ENCODE results near the gene GGT7. TPM values are rescaled to one million over a fixed set of nuclear protein-coding genes. Genes with fewer than 3 reads are reported as not detected.
A peak's percentile ranks its signal among the peaks of the same experiment; 100 is the strongest.

Gene GGT7
- total RNA-seq, 1 experiment from 2014 or later = 1.5 TPM

- Histone ChIP-seq H3K9ac (ENCODE audit: low read length) (no peak overlapping the region), H3K36me3 (ENCODE audit: low read depth, low read length) (no peaks in the 10 kb centered on the region), H3K79me2 (ENCODE audit: low read length) (peaks cover 18% of the 10 kb centered on the region), H3K4me1 (ENCODE audit: insufficient read depth, low read length) (peaks cover 24% of the 10 kb centered on the region), H3K9me3 (ENCODE audit: low read length) (no peaks in the 10 kb centered on the region), H2AFZ (ENCODE audit: low read length) (no peak overlapping the region), H3K9me2 (replicated peaks; ENCODE audit: low read length) (no peaks in the 10 kb centered on the region), H3F3A (ENCODE audit: low read length, unreplicated experiment) (no peaks in the 10 kb centered on the region), H4K20me1 (ENCODE audit: low read length) (no peaks in the 10 kb centered on the region), H3K4me3 (ENCODE audit: low read length) (no peak overlapping the region), H3K27me3 (ENCODE audit: low read length) (no peaks in the 10 kb centered on the region), H3K4me2 (ENCODE audit: low read length) (no peak overlapping the region), H3K27ac (ENCODE audit: low read length) (no peak overlapping the region)
- intact Hi-C loops (cut with micrococcal nuclease) = no loop called here
- TF ChIP-seq EZH2phosphoT487 (IDR thresholded peaks at IDR 0.05; ENCODE audit: borderline replicate concordance, low read length) (no peak), CTCF (conservative IDR thresholded peaks at IDR 0.05; ENCODE audit: low read depth, low read length) (no peak), EZH2 (IDR thresholded peaks at IDR 0.05; ENCODE audit: low read length, unreplicated experiment) (no peak)
- CTCF ChIA-PET = no interaction called here
- BruUV-seq (replicated peaks) = no TSS peak
- DNase-seq (no peak), ATAC-seq (no peak)
- POLR2A ChIA-PET (ENCODE audit: unreplicated experiment) = no interaction called here
These were observed 22.1 kb upstream of the GGT7 start for GRCh38 chr20:34894723-34895122.

- Histone ChIP-seq H4K20me1 (ENCODE audit: low read length) (no peaks in the 10 kb centered on the region), H3K36me3 (ENCODE audit: low read depth, low read length) (no peaks in the 10 kb centered on the region), H3K9me2 (replicated peaks; ENCODE audit: low read length) (no peaks in the 10 kb centered on the region), H3K27me3 (ENCODE audit: low read length) (no peaks in the 10 kb centered on the region), H3K4me1 (ENCODE audit: insufficient read depth, low read length) (peaks cover 24% of the 10 kb centered on the region), H3K27ac (ENCODE audit: low read length) (no peak overlapping the region), H3K4me2 (ENCODE audit: low read length) (no peak overlapping the region), H3K4me3 (ENCODE audit: low read length) (no peak overlapping the region), H3K9ac (ENCODE audit: low read length) (no peak overlapping the region), H3K9me3 (ENCODE audit: low read length) (no peaks in the 10 kb centered on the region), H3F3A (ENCODE audit: low read length, unreplicated experiment) (no peaks in the 10 kb centered on the region), H2AFZ (ENCODE audit: low read length) (no peak overlapping the region), H3K79me2 (ENCODE audit: low read length) (peaks cover 18% of the 10 kb centered on the region)
- DNase-seq = no peak
- CTCF ChIA-PET = no interaction called here
- no TSS peak for BruUV-seq (replicated peaks)
- no peak for ATAC-seq
- TF ChIP-seq EZH2phosphoT487 (IDR thresholded peaks at IDR 0.05; ENCODE audit: borderline replicate concordance, low read length) (no peak), EZH2 (IDR thresholded peaks at IDR 0.05; ENCODE audit: low read length, unreplicated experiment) (no peak)
- intact Hi-C loops (cut with micrococcal nuclease) = no loop called here
- POLR2A ChIA-PET (ENCODE audit: unreplicated experiment) = no interaction called here
These were observed 20.0 kb upstream of the GGT7 start for GRCh38 chr20:34892671-34893070.

- Histone ChIP-seq H3K27ac (ENCODE audit: low read length) (peak overlapping the region; percentile 64), H2AFZ (ENCODE audit: low read length) (no peak overlapping the region), H3K4me1 (ENCODE audit: insufficient read depth, low read length) (peaks cover 24% of the 10 kb centered on the region), H4K20me1 (ENCODE audit: low read length) (no peaks in the 10 kb centered on the region), H3K9ac (ENCODE audit: low read length) (no peak overlapping the region), H3K4me3 (ENCODE audit: low read length) (no peak overlapping the region), H3K9me3 (ENCODE audit: low read length) (no peaks in the 10 kb centered on the region), H3F3A (ENCODE audit: low read length, unreplicated experiment) (no peaks in the 10 kb centered on the region), H3K36me3 (ENCODE audit: low read depth, low read length) (no peaks in the 10 kb centered on the region), H3K79me2 (ENCODE audit: low read length) (peaks cover 18% of the 10 kb centered on the region), H3K4me2 (ENCODE audit: low read length) (peak overlapping the region; percentile 60), H3K9me2 (replicated peaks; ENCODE audit: low read length) (no peaks in the 10 kb centered on the region), H3K27me3 (ENCODE audit: low read length) (no peaks in the 10 kb centered on the region)
- POLR2A ChIA-PET (ENCODE audit: unreplicated experiment) = no interaction called here
- DNase-seq (peak; percentile 88), ATAC-seq (peak; percentile 94)
- BruUV-seq (replicated peaks) = no TSS peak
- no peak for TF ChIP-seq EZH2phosphoT487 (IDR thresholded peaks at IDR 0.05; ENCODE audit: borderline replicate concordance, low read length)
- CTCF ChIA-PET = interaction anchor here (0.6 kb wide), 1 partner anchor 66 kb away, joined by 15 read pairs; no protein-coding TSS in a partner anchor
- intact Hi-C loops (cut with micrococcal nuclease) = no loop called here
These were observed 18.8 kb upstream of the GGT7 start for GRCh38 chr20:34891166-34892062.

Data from PC-3 (cell line).